GM18858 (cell line): Measurements from ENCODE around the gene GOLT1B.
A peak's percentile ranks its signal among the peaks of the same experiment; 100 is the strongest.

Source experiments
- ATAC-seq: cut with Tn5 transposase; IDR thresholded peaks from one replicate; pipeline ENCODE4 v1.9.1; 2021; ENCODE audit not compliant: unreplicated experiment

The GOLT1B gene

DNA sequence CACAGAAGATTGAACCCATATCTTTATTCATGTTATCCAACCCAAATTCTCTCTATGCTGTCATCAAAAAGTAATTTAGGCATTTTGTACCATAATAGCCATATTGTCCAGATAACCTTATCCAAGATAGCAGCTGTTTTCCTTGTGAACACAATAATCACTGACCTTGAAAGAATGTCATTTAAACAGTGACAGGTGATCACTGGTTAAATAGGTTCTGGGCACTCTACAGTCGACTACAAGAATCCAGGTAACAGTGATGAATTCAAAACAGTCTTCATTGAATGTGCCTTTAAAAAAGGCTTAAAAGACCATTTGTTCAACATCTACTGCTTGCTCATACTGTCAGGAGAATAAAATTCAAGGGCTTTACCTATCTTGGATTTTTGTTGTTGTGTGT is 20.0 kb downstream of the GOLT1B start:
- ATAC-seq, result no peak

DNA sequence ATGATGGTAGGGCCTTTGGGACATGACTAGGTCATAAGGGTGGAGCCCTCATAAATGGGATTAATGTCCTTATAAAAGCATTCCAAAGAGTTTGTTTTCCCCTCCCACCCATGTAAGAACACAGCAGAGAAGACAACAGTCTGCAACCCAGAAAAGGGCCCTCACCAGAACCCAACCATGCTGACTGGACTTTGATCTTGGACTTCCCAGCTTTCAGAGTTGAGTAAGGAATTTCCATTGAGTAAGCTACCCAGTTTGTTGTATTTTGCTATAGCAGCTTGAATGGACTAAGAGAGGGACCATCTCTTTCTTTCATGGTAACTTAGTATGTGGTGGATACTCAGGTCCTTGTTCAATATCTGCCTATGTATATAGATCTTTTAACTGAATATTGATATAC is 21.6 kb downstream of the GOLT1B start:
- ATAC-seq, result no peak

DNA sequence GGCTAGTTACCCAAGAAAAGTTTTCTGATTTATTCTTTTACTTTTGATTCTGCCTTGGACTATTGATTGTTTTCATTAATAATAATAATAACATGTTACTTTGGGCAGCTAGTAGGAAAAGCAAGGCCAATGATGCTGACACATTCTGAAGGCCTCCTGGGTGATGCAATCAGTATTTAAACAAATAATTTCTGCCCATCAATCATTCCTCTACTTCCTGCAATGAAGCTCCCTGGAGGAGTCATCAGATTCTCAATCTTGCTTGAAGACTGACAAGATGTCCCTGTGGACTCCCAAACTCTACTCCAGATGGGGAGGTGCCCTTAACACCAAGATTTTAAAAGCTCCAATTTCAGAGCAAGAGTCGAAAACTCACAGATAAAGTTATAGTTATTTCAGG is 24.5 kb downstream of the GOLT1B start, which contains the start of gene SPX:
TSS of gene SPX (plus strand) at position 244 of the 400 bp plus-strand sequence. CDS start 177 bp downstream, outside the sequence.
- ATAC-seq, result no peak

DNA sequence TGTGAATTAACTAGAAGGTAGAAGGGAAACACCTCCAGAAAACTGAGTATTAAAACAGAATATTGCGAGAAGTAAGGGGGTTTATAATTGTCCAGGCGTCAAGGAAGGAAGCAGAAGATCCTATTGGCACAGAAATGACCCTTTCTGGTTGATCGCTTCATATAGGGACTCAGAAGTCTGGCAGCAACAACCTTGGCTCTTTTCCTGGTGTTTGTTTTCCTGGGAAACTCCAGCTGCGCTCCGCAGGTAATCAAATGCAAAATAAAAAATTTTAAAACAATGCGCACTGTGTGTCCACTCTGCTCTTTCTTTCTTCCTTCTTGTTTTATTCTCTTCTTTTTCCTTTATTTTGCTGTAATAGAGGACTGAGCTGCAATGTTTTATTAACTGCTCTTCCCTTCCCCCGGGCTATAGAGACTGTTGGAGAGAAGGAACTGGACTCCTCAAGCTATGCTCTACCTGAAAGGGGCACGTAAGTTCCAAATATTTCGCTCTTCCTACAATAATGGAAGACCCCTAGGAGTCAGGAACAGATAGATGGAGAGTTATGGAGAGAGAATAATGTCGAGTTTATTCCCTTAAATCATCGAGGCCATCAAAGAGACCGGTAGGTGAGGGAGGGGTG is 25.2 kb downstream of the GOLT1B start:
- ATAC-seq, result no peak

DNA sequence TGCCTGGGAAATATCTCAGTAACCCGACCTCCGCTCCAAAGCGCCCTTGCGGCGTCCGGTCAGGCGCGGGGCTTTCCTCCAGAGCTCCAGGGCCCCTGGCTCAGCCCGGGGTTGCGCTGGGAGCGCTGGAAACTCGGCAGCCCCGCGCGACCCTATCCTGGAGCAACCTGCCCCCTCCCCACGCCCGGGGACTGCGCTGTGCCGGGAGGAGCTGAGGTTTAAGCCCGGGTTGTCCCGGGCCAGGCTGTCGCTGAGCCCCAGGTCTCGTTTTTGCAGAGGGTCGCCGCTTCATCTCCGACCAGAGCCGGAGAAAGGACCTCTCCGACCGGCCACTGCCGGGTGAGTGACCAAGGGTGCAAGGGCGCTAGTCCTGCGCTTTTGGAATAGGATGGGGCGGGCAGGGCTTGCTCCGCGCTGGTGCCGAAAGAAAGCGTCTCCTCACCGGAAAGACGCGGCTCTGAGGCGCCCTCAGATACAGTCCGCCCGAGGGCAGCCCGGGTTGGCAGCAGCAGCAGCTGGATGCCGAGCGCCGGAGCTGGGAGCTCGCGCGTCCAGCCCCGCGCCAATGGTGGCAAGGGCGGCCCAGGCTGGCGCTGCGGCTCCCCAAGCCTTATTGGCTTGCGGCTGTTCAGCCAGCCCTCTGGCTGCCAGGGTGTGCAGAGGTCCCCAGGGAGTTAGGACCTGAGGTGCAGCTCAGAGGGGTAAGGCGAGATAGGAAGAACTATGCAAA is 26.0 kb downstream of the GOLT1B start:
- ATAC-seq, result peak; percentile 96

DNA sequence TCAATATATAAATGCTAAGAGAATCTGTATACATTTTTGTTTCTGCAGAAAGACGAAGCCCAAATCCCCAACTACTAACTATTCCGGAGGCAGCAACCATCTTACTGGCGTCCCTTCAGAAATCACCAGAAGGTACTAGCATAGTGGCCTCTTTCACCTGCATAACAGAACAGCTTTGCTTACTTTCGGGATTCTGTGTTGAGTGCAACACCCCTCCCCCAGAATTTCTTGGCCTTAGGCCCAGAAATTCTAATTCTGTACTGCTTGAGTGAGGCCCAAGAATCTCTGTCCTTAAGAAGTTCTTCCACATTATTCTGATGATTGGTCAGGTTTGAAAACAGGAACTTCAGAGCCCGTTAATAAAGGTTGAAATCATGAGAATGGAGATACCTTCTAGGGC is 27.4 kb downstream of the GOLT1B start:
- ATAC-seq, result no peak

GRCh38 chr12:21529456-21529855 is 27.9 kb downstream of the GOLT1B start:
- ATAC-seq, result no peak

DNA sequence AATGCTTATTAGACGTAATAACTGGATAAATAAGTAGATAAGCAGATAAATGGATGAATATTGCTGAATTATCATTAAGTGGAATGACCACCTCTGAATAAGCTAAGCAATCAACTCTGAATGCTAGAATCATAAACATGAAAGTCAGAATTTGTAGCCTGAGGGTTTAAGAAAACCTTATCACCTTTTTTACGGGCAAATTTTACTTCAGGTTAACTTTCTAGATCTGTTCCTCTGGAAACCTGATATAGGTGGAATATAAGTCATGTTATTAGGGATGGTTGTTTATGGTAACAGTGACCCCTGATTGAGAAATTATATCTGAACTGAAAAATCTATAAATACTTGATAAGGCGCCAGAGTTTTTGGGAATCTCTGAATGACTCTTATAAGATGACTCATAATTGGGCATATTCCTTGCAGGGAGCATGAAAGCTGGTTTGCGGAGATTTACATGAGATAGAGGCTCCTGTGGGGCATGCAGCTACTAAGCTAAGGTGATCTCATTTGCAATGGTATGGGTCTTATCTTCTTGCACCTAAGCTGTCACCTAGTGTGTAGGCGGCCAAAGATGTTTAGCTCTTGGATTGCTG is 36.6 kb downstream of the GOLT1B start:
- ATAC-seq, result no peak

DNA sequence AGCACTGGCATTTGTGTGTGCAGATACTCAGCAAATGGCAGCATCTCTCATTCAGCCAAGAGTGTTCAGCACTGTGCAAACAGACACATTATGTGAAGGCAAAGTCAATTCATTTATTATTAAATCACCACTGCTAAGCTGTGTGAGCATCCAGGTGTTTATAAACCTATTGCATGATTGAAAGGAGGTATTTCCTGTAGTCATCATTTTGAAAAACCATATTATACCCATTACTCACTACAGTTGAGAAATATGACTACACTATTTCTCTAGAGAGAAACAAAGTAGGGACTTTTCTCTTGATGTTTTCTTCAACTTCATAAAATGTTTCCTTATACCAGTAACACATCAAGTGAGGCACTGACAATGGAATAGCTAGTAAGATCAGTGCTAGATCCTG is 38.2 kb downstream of the GOLT1B start:
- ATAC-seq, result no peak

DNA sequence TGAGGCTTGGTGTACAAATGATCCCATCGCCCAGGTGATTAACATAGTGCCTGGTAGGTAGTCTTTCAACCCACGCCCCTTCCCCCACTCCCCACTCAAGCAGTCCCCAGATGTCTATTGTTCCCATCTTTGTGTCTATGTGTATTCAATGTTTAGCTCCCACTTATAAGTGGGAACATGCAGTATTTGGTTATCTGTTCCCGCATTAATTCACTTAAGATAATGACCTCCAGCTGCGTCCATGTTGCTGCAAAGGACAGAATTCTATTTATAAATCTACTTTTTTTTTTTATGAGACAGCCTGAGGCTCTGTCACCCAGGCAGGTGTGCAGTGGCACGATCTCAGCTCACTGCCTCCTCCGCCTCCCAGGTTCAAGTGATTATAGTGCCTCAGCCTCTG is 40.2 kb downstream of the GOLT1B start:
- ATAC-seq, result no peak

DNA sequence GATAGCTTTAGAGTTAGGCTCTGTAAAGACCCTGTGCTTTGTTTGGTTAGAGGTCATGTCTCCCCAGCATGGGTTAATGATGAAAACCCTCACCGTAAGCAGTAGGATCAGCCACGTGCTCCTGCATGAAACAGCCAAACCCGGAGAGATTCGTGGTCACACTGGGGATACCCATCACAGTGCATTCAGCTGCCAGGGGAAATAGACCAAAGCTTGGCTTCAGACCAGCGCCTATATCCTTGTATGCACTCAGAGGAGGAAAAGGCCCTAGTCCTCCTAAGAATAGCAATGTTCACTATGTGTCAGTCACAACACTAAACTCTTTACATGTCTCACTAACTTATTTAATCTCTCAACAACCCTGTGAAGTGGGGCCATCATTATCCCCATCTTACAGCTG is 40.8 kb downstream of the GOLT1B start:
- ATAC-seq, result no peak

DNA sequence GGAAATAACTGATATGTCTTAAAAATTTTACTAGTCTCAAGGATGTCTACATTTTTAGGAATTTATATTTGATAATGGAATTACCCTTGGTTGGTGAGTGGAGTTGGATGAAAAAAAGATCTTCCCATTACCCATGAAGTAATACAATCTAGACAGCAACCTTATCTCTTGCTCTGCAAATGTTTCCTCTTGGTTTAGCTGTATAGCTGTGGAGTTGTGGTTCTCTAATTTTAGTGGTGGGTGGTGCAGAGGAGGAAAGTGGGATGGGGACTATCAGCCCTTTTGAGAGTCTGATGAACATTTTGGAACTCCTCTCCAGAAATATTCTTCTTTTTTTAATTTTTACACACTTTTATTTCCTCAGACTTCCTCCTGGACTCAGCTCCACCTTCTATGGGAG is 41.6 kb downstream of the GOLT1B start:
- no peak for ATAC-seq

DNA sequence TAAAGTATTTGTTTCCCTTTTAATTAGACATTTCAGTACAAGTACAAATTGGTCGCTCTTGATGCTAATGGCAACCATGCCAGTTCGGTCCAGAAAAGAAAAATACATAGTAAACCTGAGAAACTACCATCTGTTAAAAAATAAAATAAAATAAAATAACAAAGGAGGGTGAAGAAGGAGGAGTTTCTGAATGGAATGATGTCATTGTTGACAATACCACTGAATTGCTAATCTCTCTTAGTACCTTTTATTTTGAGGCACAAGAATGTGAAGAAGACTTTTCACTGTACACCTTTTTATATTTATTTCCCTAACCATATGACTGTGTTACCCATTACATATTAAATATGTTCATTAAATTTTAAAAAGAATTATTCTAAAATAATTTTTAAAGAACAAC is 44.0 kb downstream of the GOLT1B start:
- ATAC-seq, result no peak

GRCh38 chr12:21546716-21547115 is 45.1 kb downstream of the GOLT1B start:
- ATAC-seq, result no peak

- ATAC-seq, result no peak
Measured at GRCh38 chr12:21547437-21547836, 45.8 kb downstream of the GOLT1B start.

DNA sequence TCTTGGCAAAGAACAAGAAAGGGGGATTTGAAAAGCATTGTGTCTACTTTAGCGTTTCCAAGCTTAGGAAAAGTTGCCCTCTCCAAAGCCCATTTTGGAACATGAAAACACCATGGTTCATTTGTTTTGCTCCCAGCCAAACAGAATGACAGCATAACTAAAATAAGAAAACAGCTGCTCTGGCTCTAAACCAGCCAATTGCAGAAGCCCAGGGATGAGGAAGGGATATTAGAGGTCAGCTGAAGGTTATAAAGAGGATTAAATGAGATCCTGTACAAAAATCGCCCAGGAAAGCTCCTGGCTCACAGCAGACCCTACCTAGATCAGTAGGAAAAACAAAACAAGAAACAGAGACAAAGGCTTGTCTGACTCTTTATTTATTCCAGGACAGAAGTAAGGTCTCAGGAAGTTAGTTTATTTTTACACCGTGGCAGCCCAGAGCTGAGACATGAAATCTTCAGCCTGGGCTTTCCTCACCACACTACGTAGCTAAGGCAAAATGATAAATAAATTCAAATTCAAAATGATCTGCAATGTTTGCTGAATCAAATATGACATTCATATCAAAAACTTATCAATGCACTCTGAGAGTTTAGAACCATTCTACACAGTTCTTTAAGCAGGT is 50.4 kb downstream of the GOLT1B start:
- ATAC-seq, result no peak

GRCh38 chr12:21552635-21553328 is 51.2 kb downstream of the GOLT1B start:
- ATAC-seq, result no peak

- ATAC-seq, result no peak
Measured at GRCh38 chr12:21553329-21553675, 51.7 kb downstream of the GOLT1B start.

GRCh38 chr12:21558100-21558679 is 56.6 kb downstream of the GOLT1B start:
- ATAC-seq, result no peak

DNA sequence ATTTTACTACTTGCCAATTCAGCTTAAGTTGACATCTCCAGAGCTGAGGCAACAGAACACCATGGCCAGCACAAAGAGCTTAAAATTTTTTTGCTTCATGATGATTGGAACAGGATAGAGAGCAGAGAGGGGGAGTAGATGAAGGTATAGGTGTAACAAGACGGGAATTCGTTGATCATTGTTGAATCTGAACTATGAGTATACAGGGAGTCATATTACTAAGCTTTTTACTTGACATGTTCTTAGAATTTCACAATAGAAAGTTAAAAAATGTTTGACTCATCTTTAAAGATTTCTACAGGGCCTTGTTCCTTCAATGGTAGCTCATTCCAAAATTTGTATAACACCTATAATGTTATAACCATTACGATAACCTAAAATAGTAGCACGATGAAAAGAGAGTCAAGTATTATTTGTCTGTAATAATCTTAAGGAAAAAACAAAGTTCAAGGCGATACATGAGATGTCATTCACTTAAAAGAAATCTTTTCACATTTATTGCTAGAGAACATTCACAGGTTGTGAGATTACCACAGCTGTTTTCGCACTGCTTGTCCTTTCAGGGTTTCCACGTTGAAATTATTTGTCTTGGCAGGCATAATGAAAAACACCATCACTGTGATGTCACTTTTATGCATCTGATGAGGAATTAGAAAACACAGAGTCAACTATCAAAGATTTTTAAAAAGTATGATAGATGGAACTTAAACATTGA is 58.4 kb downstream of the GOLT1B start:
- ATAC-seq, result no peak
